Tibial nerve (tissue), 4 donors: ENCODE measurements around the gene LETMD1. TPM values are rescaled to one million over a fixed set of nuclear protein-coding genes. Genes with fewer than 3 reads are reported as not detected.
"Not testable (repeated sequence)": the region's sequence is repeated elsewhere in the genome, so short reads cannot be mapped to it uniquely, and the experiment has no call there.

Experiments
- DNase-seq, 2 donors: peaks; one replicate each; pipeline ENCODE4 v3.0.0-alpha.2; 2019; ENCODE audit warnings: low spot score in 2 of 2
- H3K27ac ChIP-seq, 4 donors: fragments of 200-600 bp; sonication (generic) in 3 of 4; one replicate each; pipeline ENCODE4 v1.5.1; 2017 to 2019; ENCODE audit warnings: mild to moderate bottlenecking in 1 of 4
- H3K27me3 ChIP-seq, 2 donors: fragments of 200-600 bp; sonication (generic) in 1 of 2; one replicate each; pipeline versions ENCODE4 v1.5.1 to v1.6.0; 2017 to 2019
- H3K36me3 ChIP-seq, 3 donors: fragments of 200-600 bp; sonication (generic); one replicate each; pipeline ENCODE4 v1.5.1; 2018 to 2019
- H3K4me1 ChIP-seq, 4 donors: fragments of 200-600 bp; sonication (generic) in 3 of 4; one replicate each; pipeline ENCODE4 v1.5.1; 2017 to 2019
- H3K4me3 ChIP-seq, 4 donors: fragments of 200-600 bp; sonication (generic) in 3 of 4; one replicate each; pipeline ENCODE4 v1.5.1; 2017 to 2019; ENCODE audit warnings: mild to moderate bottlenecking in 1 of 4, moderate library complexity in 1 of 4
- H3K9me3 ChIP-seq, 4 donors: fragments of 200-600 bp; sonication (generic) in 3 of 4; one replicate each; pipeline ENCODE4 v1.5.1; 2017 to 2019
- EP300 ChIP-seq, 2 donors: sonication (generic); formaldehyde crosslinking; IDR thresholded peaks; one replicate each; pipeline ENCODE4 v1.6.1; 2017; ENCODE audit warnings: antibody characterized with exemption in 2 of 2, mild to moderate bottlenecking in 1 of 2
- POLR2A ChIP-seq, 2 donors: fragments of 450-650 bp; IDR thresholded peaks; one replicate each; pipeline ENCODE4 v1.6.1; 2017; ENCODE audit warnings: antibody characterized with exemption in 2 of 2, mild to moderate bottlenecking in 2 of 2, moderate library complexity in 2 of 2
- WGBS, 2 donors: methylation state at CpG; one replicate each; pipeline ENCODE4 v1.1.5; 2018; 5-methylcytosine and 5-hydroxymethylcytosine counted together
- total RNA-seq, 4 donors: library from RNA; depleted of rRNA; stranded (reverse); fragments of >200 nt; gene quantifications; one replicate each; pipeline ENCODE4 v1.1.0, GENCODE V29; 2016
- TF ChIP-seq, protein P1 (sequence below), 5 experiments: fragments of 200-600 bp in 3 of 5; fragments of 450-650 bp in 2 of 5; sonication (generic) in 3 of 5; IDR thresholded peaks; one replicate each; pipeline ENCODE4 v1.5.1; 2016 to 2019; ENCODE audit warnings: antibody characterized with exemption in 5 of 5, mild to moderate bottlenecking in 3 of 5, moderate library complexity in 2 of 5

LETMD1 gene
- total RNA-seq, 4 donors from 2014 or later, result 52.3 to 72.4 (median 66.7) TPM

DNA sequence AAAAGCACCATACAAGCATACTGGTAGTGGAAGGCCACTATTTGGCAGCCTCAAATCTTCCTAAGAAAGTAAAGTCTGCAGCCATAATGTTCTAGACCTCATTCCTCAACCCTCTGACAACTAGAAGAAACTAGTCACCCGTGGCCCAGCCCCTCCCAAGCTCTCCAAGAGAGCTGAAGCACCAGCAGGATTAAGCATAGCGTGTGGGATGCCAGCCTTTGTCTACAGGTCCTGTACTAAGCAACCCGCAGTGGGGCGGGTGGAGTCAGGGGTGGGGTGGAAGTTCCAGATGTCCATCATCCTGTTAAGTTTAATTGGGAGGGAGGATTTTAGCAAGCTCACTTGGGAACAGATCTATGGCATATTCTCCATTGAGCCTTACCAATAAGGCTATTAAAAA lies 36.2 kb upstream of the LETMD1 start:
- 71 to 73% methylated on average over 4 of the region's 4 CpGs for whole genome bisulfite sequencing, 2 donors

GRCh38 chr12:51012570-51013236 lies 35.4 kb upstream of the LETMD1 start:
- H3K4me3 ChIP-seq, result no peak overlapping the region
- no peak for DNase-seq
- no peak overlapping the region for H3K27ac ChIP-seq
- no peaks in the 10 kb centered on the region for H3K9me3 ChIP-seq
- no peak for TF ChIP-seq POLR2A (IDR thresholded peaks at IDR 0.05)
- TF ChIP-seq, protein P1, sequence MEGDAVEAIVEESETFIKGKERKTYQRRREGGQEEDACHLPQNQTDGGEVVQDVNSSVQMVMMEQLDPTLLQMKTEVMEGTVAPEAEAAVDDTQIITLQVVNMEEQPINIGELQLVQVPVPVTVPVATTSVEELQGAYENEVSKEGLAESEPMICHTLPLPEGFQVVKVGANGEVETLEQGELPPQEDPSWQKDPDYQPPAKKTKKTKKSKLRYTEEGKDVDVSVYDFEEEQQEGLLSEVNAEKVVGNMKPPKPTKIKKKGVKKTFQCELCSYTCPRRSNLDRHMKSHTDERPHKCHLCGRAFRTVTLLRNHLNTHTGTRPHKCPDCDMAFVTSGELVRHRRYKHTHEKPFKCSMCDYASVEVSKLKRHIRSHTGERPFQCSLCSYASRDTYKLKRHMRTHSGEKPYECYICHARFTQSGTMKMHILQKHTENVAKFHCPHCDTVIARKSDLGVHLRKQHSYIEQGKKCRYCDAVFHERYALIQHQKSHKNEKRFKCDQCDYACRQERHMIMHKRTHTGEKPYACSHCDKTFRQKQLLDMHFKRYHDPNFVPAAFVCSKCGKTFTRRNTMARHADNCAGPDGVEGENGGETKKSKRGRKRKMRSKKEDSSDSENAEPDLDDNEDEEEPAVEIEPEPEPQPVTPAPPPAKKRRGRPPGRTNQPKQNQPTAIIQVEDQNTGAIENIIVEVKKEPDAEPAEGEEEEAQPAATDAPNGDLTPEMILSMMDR (IDR thresholded peaks at IDR 0.05), result no peak
- no peak for TF ChIP-seq EP300 (IDR thresholded peaks at IDR 0.05)
- peaks cover 0 to 44% (median 12%) of the 10 kb centered on the region in 4 donors for H3K4me1 ChIP-seq
- peaks cover 0 to 3% (median 0%) of the 10 kb centered on the region in 3 donors for H3K36me3 ChIP-seq
- WGBS, 2 donors, result 79 to 83% methylated on average over 5 of the region's 5 CpGs
- no peaks in the 10 kb centered on the region for H3K27me3 ChIP-seq

More for the DNA sequence above, 36.2 kb upstream of the LETMD1 start:
- DNase-seq, result no peak
- Histone ChIP-seq H3K27me3 (no peaks in the 10 kb centered on the region), H3K27ac (peak overlapping the region in 1 of 4 donors; percentile 13), H3K36me3 (peaks cover 0 to 11% (median 0%) of the 10 kb centered on the region in 3 donors), H3K9me3 (no peaks in the 10 kb centered on the region), H3K4me3 (no peak overlapping the region), H3K4me1 (peaks cover 0 to 44% (median 12%) of the 10 kb centered on the region in 4 donors)
- no peak for TF ChIP-seq EP300 (IDR thresholded peaks at IDR 0.05)
- TF ChIP-seq, protein P1 (IDR thresholded peaks at IDR 0.05), result no peak
- TF ChIP-seq POLR2A (IDR thresholded peaks at IDR 0.05), result no peak

- Histone ChIP-seq H3K36me3 (no peaks in the 10 kb centered on the region), H3K9me3 (no peaks in the 10 kb centered on the region), H3K27ac (no peak overlapping the region), H3K4me1 (peaks cover 0 to 45% (median 12%) of the 10 kb centered on the region in 4 donors), H3K27me3 (no peaks in the 10 kb centered on the region), H3K4me3 (no peak overlapping the region)
- TF ChIP-seq EP300 (IDR thresholded peaks at IDR 0.05) (no peak), POLR2A (IDR thresholded peaks at IDR 0.05) (no peak)
- TF ChIP-seq, protein P1 (IDR thresholded peaks at IDR 0.05), result no peak
- DNase-seq, result no peak
- WGBS, 2 donors, result 90 to 92% methylated on average over 7 of the region's 7 CpGs
These were observed 34.7 kb upstream of the LETMD1 start for GRCh38 chr12:51013441-51013840.

DNA sequence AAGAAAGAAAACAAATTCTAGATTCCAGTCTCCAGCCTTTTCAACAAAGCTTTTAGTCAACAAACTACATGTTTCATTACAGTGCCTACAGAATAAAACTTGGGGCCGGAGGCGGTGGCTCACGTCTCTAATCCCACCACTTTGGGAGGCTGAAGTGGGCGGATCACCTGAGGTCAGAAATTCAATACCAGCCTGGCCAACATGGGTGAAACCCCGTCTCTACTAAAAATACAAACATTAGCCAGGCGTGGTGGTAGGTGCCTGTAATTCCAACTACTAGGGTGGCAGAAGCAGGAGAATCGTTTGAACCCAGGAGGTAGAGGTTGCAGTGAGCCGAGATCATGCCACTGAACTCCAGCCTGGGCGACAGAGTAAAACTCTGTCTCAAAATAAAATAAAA lies 33.7 kb upstream of the LETMD1 start:
- not testable (repeated sequence) for H3K36me3 ChIP-seq, H3K27me3 ChIP-seq, DNase-seq, H3K27ac ChIP-seq, H3K9me3 ChIP-seq, H3K4me3 ChIP-seq
- peaks cover 0 to 46% (median 9%) of the 10 kb centered on the region in 4 donors for H3K4me1 ChIP-seq
- 56 to 64% methylated on average over 9 of the region's 9 CpGs for WGBS, 2 donors

- DNase-seq, result no peak
- Histone ChIP-seq H3K9me3 (no peaks in the 10 kb centered on the region), H3K36me3 (no peaks in the 10 kb centered on the region), H3K4me1 (peaks cover 0 to 44% (median 15%) of the 10 kb centered on the region in 4 donors), H3K27ac (no peak overlapping the region), H3K27me3 (no peaks in the 10 kb centered on the region), H3K4me3 (no peak overlapping the region)
- TF ChIP-seq POLR2A (IDR thresholded peaks at IDR 0.05) (no peak), EP300 (IDR thresholded peaks at IDR 0.05) (no peak)
- TF ChIP-seq, protein P1 (IDR thresholded peaks at IDR 0.05), result no peak
These were observed 30.7 kb upstream of the LETMD1 start for GRCh38 chr12:51017452-51017851.
